GM13976 (cell line): ENCODE results near the gene PKHD1.

Experiments
- DNase-seq: peaks from one replicate; pipeline ENCODE4 v3.0.0; 2012; ENCODE audit warnings: low spot score
- CTCF ChIP-seq: IDR thresholded peaks from 2 replicates; pipeline ENCODE4 v1.5.1; 2012; ENCODE audit warnings: borderline replicate concordance, mild to moderate bottlenecking; ENCODE audit not compliant: insufficient read depth; ENCODE audit errors: extremely low read depth, missing control alignments, control extremely low read depth
- in situ Hi-C: fragments of 300-500 bp; cut with MboI; formaldehyde crosslinking; loops from one replicate; pipeline ENCODE4 v1.12.0; 2022; ENCODE audit warnings: low sequenced_read_pairs, mixed read lengths, inconsistent platforms; ENCODE audit not compliant: unreplicated experiment

Gene PKHD1

GRCh38 chr6:51617751-51618150, 469.7 kb downstream of the PKHD1 start:
- in situ Hi-C loops, result no loop called here
- DNase-seq, result no peak
- no peak for TF ChIP-seq CTCF

GRCh38 chr6:51616243-51616642, 471.2 kb downstream of the PKHD1 start:
- in situ Hi-C loops, result no loop called here
- TF ChIP-seq CTCF, result no peak
- no peak for DNase-seq

GRCh38 chr6:51614725-51615124, 472.7 kb downstream of the PKHD1 start:
- in situ Hi-C loops, result no loop called here
- no peak for TF ChIP-seq CTCF
- no peak for DNase-seq

- in situ Hi-C loops, result no loop called here
- TF ChIP-seq CTCF, result no peak
- no peak for DNase-seq
These were observed 473.9 kb downstream of the PKHD1 start for GRCh38 chr6:51613558-51613957.

- in situ Hi-C loops, result no loop called here
- DNase-seq, result no peak
- no peak for TF ChIP-seq CTCF
These were observed 478.5 kb downstream of the PKHD1 start for GRCh38 chr6:51608932-51609331.

- in situ Hi-C loops, result no loop called here
- DNase-seq, result no peak
- TF ChIP-seq CTCF, result no peak
These were observed 479.0 kb downstream of the PKHD1 start for GRCh38 chr6:51608383-51608782.

GRCh38 chr6:51600514-51600913, 486.9 kb downstream of the PKHD1 start:
- in situ Hi-C loops, result no loop called here
- DNase-seq, result no peak
- no peak for TF ChIP-seq CTCF
